AG09319 (cell line): ENCODE measurements around the gene EXT2.

Source experiments
- DNase-seq: peaks from one replicate; pipeline ENCODE4 v3.0.0-alpha.2; 2010; ENCODE audit warnings: low read depth; ENCODE audit errors: extremely low read depth
- CTCF ChIP-seq: IDR thresholded peaks from 2 replicates; pipeline ENCODE4 v1.5.1; 2011; ENCODE audit warnings: low read depth, mild to moderate bottlenecking, inconsistent platforms, low read length, moderate library complexity

Gene EXT2

GRCh38 chr11:44179173-44179572 lies 83.7 kb downstream of the EXT2 start:
- no peak for TF ChIP-seq CTCF
- no peak for DNase-seq

- DNase-seq, result no peak
- no peak for TF ChIP-seq CTCF
These were observed 84.6 kb downstream of the EXT2 start for GRCh38 chr11:44180107-44180506.

GRCh38 chr11:44185522-44185921 lies 90.0 kb downstream of the EXT2 start:
- no peak for TF ChIP-seq CTCF
- no peak for DNase-seq

GRCh38 chr11:44186321-44186930 lies 90.9 kb downstream of the EXT2 start:
- DNase-seq, result no peak
- TF ChIP-seq CTCF, result no peak

GRCh38 chr11:44188643-44189042 lies 93.2 kb downstream of the EXT2 start:
- no peak for TF ChIP-seq CTCF
- no peak for DNase-seq

GRCh38 chr11:44189986-44190882 lies 94.8 kb downstream of the EXT2 start:
- no peak for TF ChIP-seq CTCF
- DNase-seq, result no peak

- no peak for DNase-seq
- no peak for TF ChIP-seq CTCF
These were observed 95.4 kb downstream of the EXT2 start for GRCh38 chr11:44190883-44191230.
